ENCODE measurements around the gene KCNQ1OT1.
A peak's percentile ranks its signal among the peaks of the same experiment; 100 is the strongest.

Gene KCNQ1OT1

GRCh38 chr11:2736577-2737225, 36.9 kb upstream of the KCNQ1OT1 start:
- no peak for DNase-seq

GRCh38 chr11:2735053-2735589, 35.3 kb upstream of the KCNQ1OT1 start:
- no peak for DNase-seq

- peak; percentile 63 for DNase-seq
Measured at GRCh38 chr11:2734181-2735052, 34.6 kb upstream of the KCNQ1OT1 start.

GRCh38 chr11:2732940-2733628, 33.3 kb upstream of the KCNQ1OT1 start:
- no peak for DNase-seq

GRCh38 chr11:2732261-2732939, 32.6 kb upstream of the KCNQ1OT1 start:
- DNase-seq: no peak

GRCh38 chr11:2731130-2732125, 31.6 kb upstream of the KCNQ1OT1 start:
- no peak for DNase-seq

GRCh38 chr11:2730272-2731129, 30.7 kb upstream of the KCNQ1OT1 start:
- no peak for DNase-seq

- DNase-seq: no peak
Measured at GRCh38 chr11:2729841-2730240, 30.0 kb upstream of the KCNQ1OT1 start.

- DNase-seq: no peak
Measured at GRCh38 chr11:2728663-2729332, 29.0 kb upstream of the KCNQ1OT1 start.

- no peak for DNase-seq
Measured at GRCh38 chr11:2728128-2728662, 28.4 kb upstream of the KCNQ1OT1 start.

- DNase-seq: no peak
Measured at GRCh38 chr11:2726964-2727363, 27.2 kb upstream of the KCNQ1OT1 start.

- peak; percentile 66 for DNase-seq
Measured at GRCh38 chr11:2725368-2726300, 25.8 kb upstream of the KCNQ1OT1 start.

GRCh38 chr11:2724653-2725367, 25.0 kb upstream of the KCNQ1OT1 start:
- DNase-seq: peak; percentile 67

- DNase-seq: no peak
Measured at GRCh38 chr11:2724104-2724503, 24.3 kb upstream of the KCNQ1OT1 start.

GRCh38 chr11:2722955-2723354, 23.2 kb upstream of the KCNQ1OT1 start:
- DNase-seq: no peak

- no peak for DNase-seq
Measured at GRCh38 chr11:2721210-2721916, 21.6 kb upstream of the KCNQ1OT1 start.

Data from NCI-H226 (cell line).